Heart right ventricle (tissue), 16 donors: ENCODE results near the gene ORAI2. TPM values are rescaled to one million over a fixed set of nuclear protein-coding genes. Genes with fewer than 3 reads are reported as not detected.
A peak's percentile ranks its signal among the peaks of the same experiment; 100 is the strongest.

Experiments used
- ATAC-seq, 8 donors: fragments of 200-7000 bp; cut with Tn5 transposase; one replicate each; pipeline ENCODE4 v1.9.1; 2020; ENCODE audit warnings: mild to moderate bottlenecking in 8 of 8, moderate library complexity in 8 of 8, moderate number of reproducible peaks in 1 of 8
- DNase-seq, 2 donors: peaks; one replicate each; pipeline ENCODE4 v3.0.0-alpha.2; 2020
- H3K27ac ChIP-seq, 10 donors: fragments of 200-600 bp; sonication (generic) in 2 of 10; one replicate each; pipeline versions ENCODE4 v1.5.0 to v1.8.0; 2020 to 2022; ENCODE audit warnings: mild to moderate bottlenecking in 3 of 10
- H3K27me3 ChIP-seq, 7 donors: fragments of 200-600 bp; one replicate each; pipeline ENCODE4 v1.8.0; 2021 to 2022; ENCODE audit warnings: mild to moderate bottlenecking in 2 of 7
- H3K36me3 ChIP-seq, 9 donors: fragments of 200-600 bp; sonication (generic) in 1 of 9; one replicate each; pipeline versions ENCODE4 v1.5.0 to v1.8.0; 2020 to 2022; ENCODE audit warnings: mild to moderate bottlenecking in 2 of 9
- H3K4me1 ChIP-seq, 9 donors: fragments of 200-600 bp; sonication (generic) in 1 of 9; one replicate each; pipeline versions ENCODE4 v1.5.0 to v1.8.0; 2020 to 2022; ENCODE audit warnings: mild to moderate bottlenecking in 4 of 9
- H3K4me3 ChIP-seq, 10 donors: fragments of 200-600 bp; sonication (generic) in 2 of 10; one replicate each; pipeline versions ENCODE4 v1.5.0 to v1.8.0; 2020 to 2022; ENCODE audit warnings: mild to moderate bottlenecking in 7 of 10, moderate library complexity in 2 of 10
- H3K9me3 ChIP-seq, 11 donors: fragments of 200-600 bp in 10 of 11; sonication (generic) in 2 of 11; one replicate each; pipeline versions ENCODE4 v1.5.0 to v1.8.0; 2013 to 2022; ENCODE audit warnings: mild to moderate bottlenecking in 2 of 11, control low read depth in 1 of 11, moderate library complexity in 1 of 11
- WGBS, 2 donors: extraction: QIAGEN DNeasy Blood & Tissue Kit; methylation state at CpG; one replicate each; pipeline ENCODE4 v1.1.7; 2013; ENCODE audit warnings: inconsistent platforms in 1 of 2; 5-methylcytosine and 5-hydroxymethylcytosine counted together
- intact Hi-C, 10 donors: fragments of 100-400 bp; cut with DNase I; formaldehyde crosslinking; loops; one replicate each; pipeline versions ENCODE4 v1.11.1 to v1.14.2; 2022
- polyA plus RNA-seq, 2 donors: library from polyadenylated mRNA; stranded (reverse); fragments of 200-250 nt; gene quantifications; one replicate each; pipeline ENCODE4 v1.2.3, GENCODE V29; 2013
- total RNA-seq, 10 donors: library from RNA; stranded (reverse); fragmentation: NEBNext Ultra II Directional in 3 of 10; extraction: Animal tissue kit (Norgen Biotek cat#: 25700) in 3 of 10; gene quantifications; one replicate each; pipeline versions ENCODE4 v1.2.1 to v1.2.4, GENCODE V29; 2021 to 2023
- TF ChIP-seq, protein P1 (sequence below), 9 donors: fragments of 200-600 bp; sonication (generic) in 2 of 9; IDR thresholded peaks; one replicate each; pipeline versions ENCODE4 v1.5.0 to v1.8.0; 2021 to 2022; ENCODE audit warnings: antibody characterized with exemption in 9 of 9, mild to moderate bottlenecking in 5 of 9, moderate library complexity in 1 of 9
- donor health status: Arrhythmogenic right ventricular cardiomyopathy.
- donor health status: ischemic (EF 13 %, LVEDD 7.1; RV severe dilation, severe dysfunction).
- donor health status: healthy with polysubstance abuse.
- donor health status: DM: no; HTN: yes; CAD: no.
- donor health status: DM: no; HTN: no; CAD: no.
- donor health status: ischemic (EF 25% LVEDD 6.9; RV normal size, moderate dysfunction).
- donor health status: ischemic (EF 25% LVEDD 5.7; RV mildly dilated, moderate dysfunction).
- donor health status: healthy.
- donor health status: DM: yes; HTN: yes; CAD: no.
- donor health status: Ischemic cardiomyopathy.
- donor health status: ischemic (EF 35%, LVEDD 5.7; RV mildly dilated, moderate dysfunction).
- donor health status: nonischemic (EF 11% LVEDD 7.7; RV severe dilation, severe dysfunction).
- donor health status: DM: yes; HTN: yes; CAD: no.
- donor health status: PGD.
- donor health status: ischemic (EF 29% LVEDD 5.4; RV normal size, mild dysfunction).
- donor health status: nonischemic (EF 23%, LVEDD 6.1; RV moderate dilation, normal function).

ORAI2 gene
- total and polyA plus RNA-seq, 12 donors: 1.7 to 11.6 (median 3.7) TPM

DNA sequence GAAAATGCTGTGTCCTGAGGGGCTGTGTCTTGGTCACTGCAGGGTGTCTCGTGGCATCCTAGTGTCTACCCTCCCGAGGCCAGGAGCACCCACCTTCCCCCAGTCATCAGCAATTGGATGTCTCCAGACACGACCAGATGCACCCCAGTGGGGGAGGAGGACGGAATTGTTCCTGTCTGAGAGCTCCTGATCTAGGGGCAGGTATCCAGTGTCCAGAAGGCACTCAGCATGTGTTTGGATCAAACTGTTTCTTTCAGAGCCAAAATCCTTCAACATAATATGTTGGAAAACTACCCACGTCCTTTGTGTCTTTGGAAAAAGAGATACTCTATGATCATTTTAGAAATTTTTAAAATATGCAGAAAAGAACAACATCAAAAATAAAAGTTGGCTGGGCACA is 20.3 kb upstream of the ORAI2 start:
- Histone ChIP-seq H3K9me3 (peaks cover 0 to 8% (median 0%) of the 10 kb centered on the region in 11 donors), H3K27me3 (no peaks in the 10 kb centered on the region), H3K4me1 (peaks cover 0 to 26% (median 8%) of the 10 kb centered on the region in 9 donors), H3K27ac (peak overlapping the region in 1 of 10 donors; percentile 21), H3K36me3 (peaks cover 0 to 99% (median 29%) of the 10 kb centered on the region in 9 donors), H3K4me3 (no peak overlapping the region)
- no peak for DNase-seq
- TF ChIP-seq, protein P1, sequence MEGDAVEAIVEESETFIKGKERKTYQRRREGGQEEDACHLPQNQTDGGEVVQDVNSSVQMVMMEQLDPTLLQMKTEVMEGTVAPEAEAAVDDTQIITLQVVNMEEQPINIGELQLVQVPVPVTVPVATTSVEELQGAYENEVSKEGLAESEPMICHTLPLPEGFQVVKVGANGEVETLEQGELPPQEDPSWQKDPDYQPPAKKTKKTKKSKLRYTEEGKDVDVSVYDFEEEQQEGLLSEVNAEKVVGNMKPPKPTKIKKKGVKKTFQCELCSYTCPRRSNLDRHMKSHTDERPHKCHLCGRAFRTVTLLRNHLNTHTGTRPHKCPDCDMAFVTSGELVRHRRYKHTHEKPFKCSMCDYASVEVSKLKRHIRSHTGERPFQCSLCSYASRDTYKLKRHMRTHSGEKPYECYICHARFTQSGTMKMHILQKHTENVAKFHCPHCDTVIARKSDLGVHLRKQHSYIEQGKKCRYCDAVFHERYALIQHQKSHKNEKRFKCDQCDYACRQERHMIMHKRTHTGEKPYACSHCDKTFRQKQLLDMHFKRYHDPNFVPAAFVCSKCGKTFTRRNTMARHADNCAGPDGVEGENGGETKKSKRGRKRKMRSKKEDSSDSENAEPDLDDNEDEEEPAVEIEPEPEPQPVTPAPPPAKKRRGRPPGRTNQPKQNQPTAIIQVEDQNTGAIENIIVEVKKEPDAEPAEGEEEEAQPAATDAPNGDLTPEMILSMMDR (IDR thresholded peaks at IDR 0.05): no peak
- intact Hi-C loops: loop anchor here in 2 of 10 donors (5.0 to 10.0 kb wide), 2 partner anchors 34 to 52 kb away; partner anchors contain the start of genes ALKBH4 (in 1 of the 2) and LRWD1 (in 1 of the 2)
- peak in 1 of 8 donors; percentile 7 for ATAC-seq
- WGBS, 2 donors: 69 to 83% methylated on average over 5 of the region's 5 CpGs

DNA sequence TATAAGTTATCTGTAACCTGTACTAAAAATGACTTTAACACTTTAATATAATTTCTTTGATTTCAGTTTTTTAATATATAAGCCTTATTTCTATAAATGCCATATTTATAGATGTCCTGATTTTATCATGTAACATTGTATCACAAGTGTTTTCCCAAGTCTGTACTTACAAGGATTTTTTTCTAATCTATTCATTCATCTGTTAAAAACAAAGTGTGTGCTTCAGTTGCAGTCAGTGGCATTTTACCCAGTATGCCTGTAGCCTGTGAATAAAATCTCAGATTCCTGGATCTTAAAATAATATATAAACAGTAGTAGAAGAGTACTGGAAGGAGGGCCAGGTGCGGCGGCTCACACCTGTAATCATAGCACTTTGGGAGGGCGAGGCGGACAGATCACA is 19.8 kb upstream of the ORAI2 start:
- intact Hi-C loops: loop anchor here in 2 of 10 donors (5.0 to 10.0 kb wide), 2 partner anchors 34 to 51 kb away; partner anchors contain the start of genes ALKBH4 (in 1 of the 2) and LRWD1 (in 1 of the 2)
- WGBS, 2 donors: 97 to 98% methylated on average over 4 of the region's 4 CpGs
- Histone ChIP-seq H3K36me3 (peaks cover 0 to 99% (median 25%) of the 10 kb centered on the region in 9 donors), H3K27me3 (no peaks in the 10 kb centered on the region), H3K4me3 (no peak overlapping the region), H3K27ac (no peak overlapping the region), H3K9me3 (peaks cover 0 to 8% (median 0%) of the 10 kb centered on the region in 11 donors), H3K4me1 (peaks cover 0 to 26% (median 8%) of the 10 kb centered on the region in 9 donors)
- TF ChIP-seq, protein P1 (IDR thresholded peaks at IDR 0.05): no peak
- ATAC-seq (no peak), DNase-seq (no peak)

DNA sequence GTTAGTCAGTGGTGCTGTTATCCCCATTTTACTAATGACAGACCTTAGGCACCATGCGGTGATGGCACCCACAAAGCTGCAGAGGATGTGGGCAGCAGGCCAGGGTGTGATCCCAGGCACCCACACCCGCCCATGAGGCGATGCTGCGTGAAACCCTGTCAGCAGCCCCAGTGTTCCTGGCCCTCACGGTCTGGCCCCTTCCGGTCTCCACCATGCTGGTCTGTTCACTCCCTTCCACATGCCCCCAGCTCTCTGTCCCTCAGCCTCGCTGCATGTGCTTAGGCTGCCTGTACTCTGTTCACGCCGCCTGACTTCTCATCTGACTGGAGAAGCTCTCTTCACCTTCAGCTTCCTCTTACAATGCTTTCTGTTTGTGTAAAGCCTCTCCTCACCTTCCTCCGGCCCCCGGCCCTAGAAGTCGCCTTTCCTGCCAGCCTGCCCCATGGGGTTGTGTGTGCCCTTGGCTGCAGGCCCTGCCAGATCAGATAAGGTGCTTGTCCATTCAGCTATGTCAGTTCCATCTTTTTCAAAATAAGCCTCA is 17.6 kb upstream of the ORAI2 start:
- intact Hi-C loops: loop anchor here in 1 of 10 donors (10.0 kb wide), 1 partner anchor 49 kb away; the partner anchor contains the start of genes ALKBH4 and LRWD1
- Histone ChIP-seq H3K9me3 (no peaks in the 10 kb centered on the region), H3K36me3 (peaks cover 0 to 97% (median 27%) of the 10 kb centered on the region in 9 donors), H3K27ac (peak overlapping the region in 1 of 10 donors; percentile 78), H3K4me3 (no peak overlapping the region), H3K4me1 (peaks cover 0 to 32% (median 8%) of the 10 kb centered on the region in 9 donors), H3K27me3 (no peaks in the 10 kb centered on the region)
- TF ChIP-seq, protein P1 (IDR thresholded peaks at IDR 0.05): no peak
- peak in 1 of 2 donors; percentile 21 for DNase-seq
- ATAC-seq: peak in 1 of 8 donors; percentile 4
- WGBS, 2 donors: 81 to 86% methylated on average over 12 of the region's 12 CpGs

DNA sequence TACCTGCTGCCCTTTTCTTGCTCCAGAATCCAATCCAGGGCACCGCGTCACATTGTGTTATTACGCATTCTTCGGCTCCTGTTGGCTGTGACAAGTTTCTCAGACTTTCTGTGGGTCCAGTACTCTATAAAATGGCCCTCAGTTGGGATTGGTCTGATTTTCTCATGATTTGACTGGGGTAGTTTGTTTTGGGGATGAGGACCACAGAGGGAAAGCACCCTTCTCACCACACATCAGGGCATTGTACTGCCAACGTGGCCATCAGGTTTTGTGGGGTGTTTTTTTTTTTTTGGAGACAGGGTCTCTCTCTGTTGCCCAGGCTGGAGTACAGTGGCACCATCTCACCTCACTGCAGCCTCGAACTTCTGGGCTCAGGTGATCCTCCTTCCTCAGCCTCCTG is 17.0 kb upstream of the ORAI2 start:
- no peak for ATAC-seq
- 95 to 96% methylated on average over 6 of the region's 6 CpGs for WGBS, 2 donors
- peaks cover 0 to 97% (median 20%) of the 10 kb centered on the region in 9 donors for H3K36me3 ChIP-seq
- H3K4me3 ChIP-seq: no peak overlapping the region
- TF ChIP-seq, protein P1 (IDR thresholded peaks at IDR 0.05): no peak
- no peaks in the 10 kb centered on the region for H3K27me3 ChIP-seq
- peak overlapping the region in 1 of 10 donors; percentile 78 for H3K27ac ChIP-seq
- no peak for DNase-seq
- intact Hi-C loops: loop anchor here in 1 of 10 donors (10.0 kb wide), 1 partner anchor 48 kb away; the partner anchor contains the start of genes ALKBH4 and LRWD1
- H3K4me1 ChIP-seq: peaks cover 0 to 38% (median 8%) of the 10 kb centered on the region in 9 donors
- H3K9me3 ChIP-seq: no peaks in the 10 kb centered on the region
